Dermis microvascular lymphatic vessel endothelial cell (primary cell): ENCODE data around the gene COX5A. TPM values are rescaled to one million over a fixed set of nuclear protein-coding genes. Genes with fewer than 3 reads are reported as not detected.

ENCODE experiments used
- DNase-seq, 2 donors: peaks; one replicate each; pipeline versions ENCODE4 v3.0.0 to v3.0.0-alpha.2; 2010; ENCODE audit warnings: low read depth in 2 of 2
- total RNA-seq: library from RNA; depleted of rRNA; stranded (reverse); fragments of >200 nt; gene quantifications from 2 replicates; pipeline ENCODE4 v1.2.1, GENCODE V29; 2014

The COX5A gene
- total RNA-seq, 1 donor from 2014 or later = 57.8 TPM

- DNase-seq = peak; percentile 91 to 97
These were observed 64.7 kb downstream of the COX5A start, which contains the start of gene SCAMP2 for GRCh38 chr15:74873036-74873755. Gene SCAMP2 (minus strand): TSS chr15:74873365. CDS start chr15:74873255, 110 bp downstream.

GRCh38 chr15:74872702-74873035 is 65.2 kb downstream of the COX5A start:
- DNase-seq = no peak

GRCh38 chr15:74870436-74871215 is 67.2 kb downstream of the COX5A start:
- no peak for DNase-seq

Other genes with a start within 250 kb of the COX5A start
- 13.0 and 21.7 TPM in 2 replicates for gene EDC3, start 242.0 kb downstream of the COX5A start, total RNA-seq
- gene CYP1A1, start 212.5 kb downstream of the COX5A start, total RNA-seq = 21.6 and 39.8 TPM in 2 replicates
- under 0.01 TPM in 2 replicates for gene CYP1A2, start 189.2 kb downstream of the COX5A start, total RNA-seq
- gene CSK, start 156.0 kb downstream of the COX5A start, total RNA-seq = 27.9 and 43.1 TPM in 2 replicates
- gene LMAN1L, start 125.2 kb downstream of the COX5A start, total RNA-seq = not detected in 2 replicates
- not detected in 2 replicates for gene CPLX3, start 111.4 kb downstream of the COX5A start, total RNA-seq
- 15.9 and 25.8 TPM in 2 replicates for gene ULK3, start 94.9 kb downstream of the COX5A start, total RNA-seq
- gene SCAMP2, start 64.7 kb downstream of the COX5A start, total RNA-seq = 12.3 and 24.3 TPM in 2 replicates
- 24.3 and 38.9 TPM in 2 replicates for gene MPI, start 48.0 kb downstream of the COX5A start, total RNA-seq
- 29.8 and 48.0 TPM in 2 replicates for gene FAM219B, start 31.2 kb downstream of the COX5A start, total RNA-seq
- gene RPP25, start 18.7 kb upstream of the COX5A start, total RNA-seq = 20.0 and 45.1 TPM in 2 replicates
- gene SCAMP5, start 57.5 kb upstream of the COX5A start, total RNA-seq = 13.1 and 18.1 TPM in 2 replicates
- gene PPCDC, start 85.5 kb upstream of the COX5A start, total RNA-seq = 9.6 and 11.6 TPM in 2 replicates